ENCODE measurements around the gene WNT6. TPM values are rescaled to one million over a fixed set of nuclear protein-coding genes. Genes with fewer than 3 reads are reported as not detected.
A peak's percentile ranks its signal among the peaks of the same experiment; 100 is the strongest.

Gene WNT6
- total and polyA plus RNA-seq, 2 experiments from 2014 or later, result 0.49 TPM; not detected in 1

DNA sequence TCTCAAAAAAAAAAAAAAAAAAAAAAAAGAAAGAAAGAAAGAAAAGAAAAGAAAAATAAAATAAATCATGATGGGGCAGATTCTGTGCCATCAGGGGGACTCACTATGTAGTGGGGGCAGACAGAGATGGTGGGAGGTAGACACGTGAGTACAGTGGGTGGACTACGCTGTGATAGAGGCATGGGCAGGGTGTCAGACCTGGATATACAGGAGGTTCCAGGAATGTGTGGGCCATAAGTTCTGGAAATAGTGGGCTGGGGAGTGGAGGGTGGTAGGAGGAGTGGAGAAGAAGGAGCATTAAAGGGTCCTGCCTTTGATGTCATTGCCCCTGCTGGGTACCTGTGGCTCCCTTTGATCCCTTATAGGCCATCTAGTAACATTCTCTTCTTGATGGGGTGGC lies 8.8 kb upstream of the WNT6 start:
- peaks cover 63% of the 10 kb centered on the region for H3K27me3 ChIP-seq
- no peak for TF ChIP-seq CTCF (IDR thresholded peaks at IDR 0.05; ENCODE audit: low read depth, low read length)
- DNase-seq (ENCODE audit: low read depth in 1 of 2, low spot score in 1 of 2), result no peak

DNA sequence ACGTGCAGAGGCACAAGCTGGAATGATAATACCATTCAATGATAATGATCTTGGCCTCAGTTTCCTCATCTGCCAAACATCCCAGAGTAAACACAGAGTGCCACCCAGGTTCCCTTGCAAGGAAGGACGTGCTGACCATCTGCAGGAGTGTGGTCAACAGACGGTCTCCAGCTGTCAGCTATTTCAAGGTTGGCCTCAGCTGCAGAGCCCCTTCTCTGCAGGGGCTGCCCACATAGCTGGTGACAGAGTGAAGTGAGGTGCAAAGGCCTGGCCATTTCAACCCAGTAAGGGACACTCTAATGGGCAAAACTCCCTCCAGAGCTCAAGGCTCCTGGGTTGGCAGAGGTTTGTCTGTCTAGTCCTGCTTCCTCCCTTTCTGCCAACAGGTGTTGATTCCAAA lies 8.3 kb upstream of the WNT6 start:
- peaks cover 68% of the 10 kb centered on the region for H3K27me3 ChIP-seq
- H3K4me1 ChIP-seq (ENCODE audit: low read depth), result no peaks in the 10 kb centered on the region
- H3K36me3 ChIP-seq, result no peaks in the 10 kb centered on the region
- no peaks in the 10 kb centered on the region for H3K9me3 ChIP-seq (ENCODE audit: low read depth)
- no peak for TF ChIP-seq CTCF (IDR thresholded peaks at IDR 0.05; ENCODE audit: low read depth, low read length)
- H3K27ac ChIP-seq, result no peak overlapping the region
- DNase-seq (ENCODE audit: low read depth in 1 of 2, low spot score in 1 of 2), result no peak
- no peak overlapping the region for H3K4me3 ChIP-seq

More for the DNA sequence above, 8.8 kb upstream of the WNT6 start:
- Histone ChIP-seq H3K4me1 (ENCODE audit: low read depth) (no peaks in the 10 kb centered on the region), H3K4me3 (no peak overlapping the region), H3K9me3 (ENCODE audit: low read depth) (no peaks in the 10 kb centered on the region), H3K27ac (no peak overlapping the region), H3K36me3 (no peaks in the 10 kb centered on the region)

GRCh38 chr2:218852911-218853667 lies 6.5 kb upstream of the WNT6 start:
- no peaks in the 10 kb centered on the region for H3K9me3 ChIP-seq (ENCODE audit: low read depth)
- H3K27ac ChIP-seq, result no peak overlapping the region
- peak; percentile 76 to 79 for DNase-seq (ENCODE audit: low read depth in 1 of 2, low spot score in 1 of 2)
- H3K27me3 ChIP-seq, result peaks cover 86% of the 10 kb centered on the region
- peak; percentile 79 for TF ChIP-seq CTCF (IDR thresholded peaks at IDR 0.05; ENCODE audit: low read depth, low read length)
- no peak overlapping the region for H3K4me3 ChIP-seq
- no peaks in the 10 kb centered on the region for H3K4me1 ChIP-seq (ENCODE audit: low read depth)
- H3K36me3 ChIP-seq, result no peaks in the 10 kb centered on the region

GRCh38 chr2:218853766-218854165 lies 5.8 kb upstream of the WNT6 start:
- no peaks in the 10 kb centered on the region for H3K36me3 ChIP-seq
- no peak overlapping the region for H3K27ac ChIP-seq
- no peak overlapping the region for H3K4me3 ChIP-seq
- no peaks in the 10 kb centered on the region for H3K9me3 ChIP-seq (ENCODE audit: low read depth)
- no peak for TF ChIP-seq CTCF (IDR thresholded peaks at IDR 0.05; ENCODE audit: low read depth, low read length)
- DNase-seq (ENCODE audit: low read depth in 1 of 2, low spot score in 1 of 2), result peak in 1 of 2 donors; percentile 63
- no peaks in the 10 kb centered on the region for H3K4me1 ChIP-seq (ENCODE audit: low read depth)
- H3K27me3 ChIP-seq, result peaks cover 93% of the 10 kb centered on the region

DNA sequence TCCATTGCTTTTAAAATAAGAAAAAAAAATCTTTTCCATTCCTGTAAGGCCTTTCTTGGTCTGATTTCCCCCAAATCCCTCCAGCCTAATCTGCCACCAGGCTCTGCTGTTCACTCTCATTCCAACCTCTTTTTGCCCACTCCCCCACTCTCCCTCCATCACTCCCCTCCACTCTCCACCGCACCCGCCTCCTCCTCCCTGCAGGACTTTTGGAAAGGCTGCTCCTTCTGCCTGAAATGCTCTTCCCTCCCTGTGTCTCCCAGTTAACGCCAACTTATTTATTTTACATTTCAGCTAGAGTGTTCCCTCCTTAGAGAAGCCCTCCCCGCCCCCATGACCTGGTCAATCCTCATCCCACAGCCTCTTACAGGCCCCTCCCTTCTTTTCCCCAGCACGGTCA lies 4.7 kb upstream of the WNT6 start:
- no peak overlapping the region for H3K4me3 ChIP-seq
- no peak for TF ChIP-seq CTCF (IDR thresholded peaks at IDR 0.05; ENCODE audit: low read depth, low read length)
- no peaks in the 10 kb centered on the region for H3K4me1 ChIP-seq (ENCODE audit: low read depth)
- H3K27ac ChIP-seq, result no peak overlapping the region
- no peaks in the 10 kb centered on the region for H3K9me3 ChIP-seq (ENCODE audit: low read depth)
- no peak for DNase-seq (ENCODE audit: low read depth in 1 of 2, low spot score in 1 of 2)
- no peaks in the 10 kb centered on the region for H3K36me3 ChIP-seq
- peaks cover 93% of the 10 kb centered on the region for H3K27me3 ChIP-seq
